Inflammatory macrophage treated with lipopolysaccharide for 1 hour (primary cell): ENCODE data around the gene CRKL.
"Not testable (repeated sequence)": the region's sequence is repeated elsewhere in the genome, so short reads cannot be mapped to it uniquely, and the experiment has no call there.

ENCODE experiments used
- DNase-seq, 2 donors: peaks; one replicate each; pipeline ENCODE4 v3.0.0-alpha.2; 2020 to 2022

CRKL gene

GRCh38 chr22:20935049-20935448 is 17.8 kb downstream of the CRKL start:
- DNase-seq: not testable (repeated sequence)

DNA sequence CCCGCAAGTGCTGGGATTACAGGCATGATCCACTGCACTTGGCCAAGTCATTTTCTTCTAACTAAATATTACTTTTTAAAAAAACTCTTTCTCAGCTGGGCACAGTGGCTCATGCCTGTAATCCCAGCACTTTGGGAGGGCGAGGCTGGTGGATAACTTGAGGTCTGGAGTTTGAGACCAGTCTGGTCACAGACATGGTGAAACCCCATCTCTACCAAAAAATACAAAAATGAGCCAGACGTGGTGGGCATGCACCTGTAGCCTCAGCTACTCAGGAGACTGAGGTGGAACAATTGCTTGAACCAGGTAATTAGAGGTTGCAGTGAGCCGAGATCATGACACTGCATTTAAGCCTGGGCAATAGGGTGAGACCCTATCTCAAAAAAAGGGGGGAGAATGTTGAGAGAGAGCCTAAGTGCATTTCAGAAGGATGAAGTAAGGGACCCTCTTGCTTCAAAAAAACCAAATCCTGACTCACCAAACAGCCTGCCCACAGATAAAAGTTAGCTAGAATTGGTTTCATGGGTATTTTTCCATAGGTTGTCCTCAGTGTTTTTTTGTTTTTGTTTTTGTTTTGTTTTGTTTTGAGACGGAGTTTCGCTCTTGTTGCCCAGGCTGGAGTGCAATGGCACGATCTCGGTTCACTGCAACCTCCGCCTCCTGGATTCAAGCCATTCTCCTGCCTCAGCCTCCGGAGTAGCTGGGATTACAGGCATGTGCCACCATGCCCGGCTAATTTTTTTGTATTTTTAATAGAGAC is 18.8 kb downstream of the CRKL start:
- DNase-seq: not testable (repeated sequence)

DNA sequence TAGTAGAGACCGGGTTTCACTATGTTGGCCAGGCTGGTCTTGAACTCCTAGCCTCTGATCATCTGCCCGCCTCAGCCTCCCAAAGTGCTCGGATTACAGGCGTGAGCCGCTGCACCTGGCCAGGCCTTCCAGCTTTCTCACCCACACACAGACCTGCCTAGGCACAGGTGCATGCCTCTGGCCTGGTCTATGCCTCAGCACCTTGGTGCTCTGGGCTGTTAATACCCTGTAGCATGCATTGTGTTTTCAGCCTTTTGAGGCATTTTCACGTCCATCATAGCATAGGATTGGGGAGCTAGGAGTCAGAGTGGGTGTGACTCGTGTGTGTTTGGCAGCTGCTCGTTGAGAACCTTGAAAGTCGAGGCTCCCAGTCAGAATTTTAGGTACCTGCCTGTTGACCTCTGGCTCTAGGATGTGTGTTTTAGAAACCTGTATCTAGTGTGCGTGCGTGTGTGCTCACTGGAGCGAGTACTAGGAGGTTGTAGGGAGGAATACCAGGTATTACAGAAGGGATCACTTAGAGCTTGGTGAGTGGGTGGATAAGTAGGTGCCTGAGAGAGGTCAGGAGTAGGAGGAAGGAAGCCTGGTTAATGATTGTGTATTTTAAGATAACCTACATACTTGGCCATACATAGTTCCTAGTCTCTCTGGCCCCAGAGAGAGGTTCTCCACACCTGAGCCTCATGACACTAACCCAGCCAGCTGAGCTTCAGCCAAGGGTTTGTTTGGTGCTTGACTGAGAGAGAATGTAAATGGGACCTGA is 20.0 kb downstream of the CRKL start:
- no peak for DNase-seq

DNA sequence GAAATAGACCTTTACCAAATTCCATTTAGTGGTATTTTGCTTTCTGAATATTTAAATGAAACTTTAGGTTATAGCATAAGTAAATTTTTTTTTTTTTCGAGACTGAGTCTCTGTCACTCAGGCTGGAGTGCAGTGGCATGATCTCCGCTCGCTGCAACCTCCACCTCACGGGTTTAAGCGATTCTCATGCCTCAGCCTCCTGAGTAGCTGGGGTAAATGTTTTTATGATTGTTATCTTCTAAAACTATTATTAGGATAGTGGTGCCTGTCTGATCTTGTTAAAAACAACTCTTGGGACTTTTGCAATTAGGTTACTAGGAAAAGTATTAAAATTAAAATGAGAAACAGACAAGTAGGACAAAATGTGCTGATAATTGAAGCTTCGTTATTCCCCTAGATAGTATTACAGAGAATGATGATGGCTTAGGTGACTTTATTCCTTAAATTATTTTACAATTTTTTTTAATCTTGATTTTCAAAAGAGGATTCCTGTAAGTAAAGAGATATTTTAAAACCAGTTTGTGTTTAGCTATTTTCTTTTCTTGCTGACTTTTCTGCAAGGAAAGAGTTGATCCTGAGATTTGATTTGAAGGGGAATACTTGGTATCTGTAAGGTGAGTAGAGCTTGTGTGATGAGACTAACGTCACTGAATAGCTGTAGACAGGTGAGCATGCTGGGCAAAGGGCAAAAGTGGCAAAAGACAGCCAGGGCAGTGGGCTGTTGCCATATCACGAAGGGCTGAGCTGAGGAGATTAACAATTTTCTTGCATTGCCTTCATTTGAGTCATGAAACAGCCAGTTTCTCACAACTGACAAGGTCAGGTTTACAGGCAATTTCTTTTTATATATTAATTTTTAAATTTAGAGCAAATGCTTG is 20.8 kb downstream of the CRKL start:
- no peak for DNase-seq

GRCh38 chr22:20939457-20940185 is 22.4 kb downstream of the CRKL start:
- not testable (repeated sequence) for DNase-seq

DNA sequence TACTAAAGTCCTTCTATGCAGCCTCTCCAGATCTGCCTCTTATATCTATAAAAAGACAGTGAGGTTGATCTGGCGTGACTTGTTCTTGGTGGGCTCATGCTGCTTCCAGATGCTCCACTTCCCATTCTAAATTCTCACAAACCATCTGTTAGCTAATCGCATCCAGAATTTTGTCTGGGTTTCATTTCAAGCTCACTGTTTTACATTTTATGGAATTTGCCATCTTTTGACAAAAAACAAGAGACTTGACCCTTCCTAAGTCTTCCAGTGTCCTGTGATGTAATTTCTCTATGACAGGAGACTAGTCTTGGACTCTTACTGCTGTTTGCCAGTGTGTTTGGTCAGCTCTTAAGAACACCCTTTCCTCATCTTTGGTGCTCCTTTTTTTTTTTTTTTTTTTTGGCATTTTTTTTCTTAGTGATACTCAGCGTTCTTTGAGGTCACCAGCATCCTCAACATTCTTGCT is 23.0 kb downstream of the CRKL start:
- DNase-seq: no peak

GRCh38 chr22:20940904-20941385 is 23.7 kb downstream of the CRKL start:
- DNase-seq: no peak

DNA sequence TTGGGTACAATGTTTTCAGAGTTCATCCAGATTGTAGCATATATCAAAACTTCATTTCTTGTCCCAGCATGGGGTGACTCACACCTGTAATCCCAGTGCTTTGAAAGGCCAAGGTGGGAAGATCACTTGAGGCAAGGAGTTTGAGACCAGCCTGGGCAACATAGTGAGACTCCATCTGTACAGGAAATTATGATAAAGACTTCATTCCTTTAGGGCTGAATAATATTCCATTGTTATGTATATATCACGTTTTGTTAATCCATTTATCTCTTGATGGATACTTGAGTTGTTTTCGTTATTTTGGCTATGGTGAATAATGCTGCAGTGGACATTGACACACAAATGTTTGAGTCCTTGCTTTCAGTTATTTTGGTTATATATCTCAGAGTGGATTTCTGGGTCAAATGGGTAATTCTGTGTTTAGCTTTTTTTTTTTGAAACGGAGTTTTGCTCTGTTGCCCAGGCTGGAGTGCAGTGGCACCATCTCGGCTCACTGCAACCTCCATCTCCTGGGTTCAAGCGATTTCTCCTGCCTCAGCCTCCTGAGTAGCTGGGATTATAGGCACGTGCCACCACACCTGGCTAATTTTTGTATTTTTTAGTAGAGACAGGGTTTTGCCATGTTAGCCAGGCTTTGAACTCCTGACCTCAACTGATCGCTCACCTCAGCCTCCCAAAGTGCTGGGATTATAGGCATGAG is 25.1 kb downstream of the CRKL start:
- DNase-seq: not testable (repeated sequence)

DNA sequence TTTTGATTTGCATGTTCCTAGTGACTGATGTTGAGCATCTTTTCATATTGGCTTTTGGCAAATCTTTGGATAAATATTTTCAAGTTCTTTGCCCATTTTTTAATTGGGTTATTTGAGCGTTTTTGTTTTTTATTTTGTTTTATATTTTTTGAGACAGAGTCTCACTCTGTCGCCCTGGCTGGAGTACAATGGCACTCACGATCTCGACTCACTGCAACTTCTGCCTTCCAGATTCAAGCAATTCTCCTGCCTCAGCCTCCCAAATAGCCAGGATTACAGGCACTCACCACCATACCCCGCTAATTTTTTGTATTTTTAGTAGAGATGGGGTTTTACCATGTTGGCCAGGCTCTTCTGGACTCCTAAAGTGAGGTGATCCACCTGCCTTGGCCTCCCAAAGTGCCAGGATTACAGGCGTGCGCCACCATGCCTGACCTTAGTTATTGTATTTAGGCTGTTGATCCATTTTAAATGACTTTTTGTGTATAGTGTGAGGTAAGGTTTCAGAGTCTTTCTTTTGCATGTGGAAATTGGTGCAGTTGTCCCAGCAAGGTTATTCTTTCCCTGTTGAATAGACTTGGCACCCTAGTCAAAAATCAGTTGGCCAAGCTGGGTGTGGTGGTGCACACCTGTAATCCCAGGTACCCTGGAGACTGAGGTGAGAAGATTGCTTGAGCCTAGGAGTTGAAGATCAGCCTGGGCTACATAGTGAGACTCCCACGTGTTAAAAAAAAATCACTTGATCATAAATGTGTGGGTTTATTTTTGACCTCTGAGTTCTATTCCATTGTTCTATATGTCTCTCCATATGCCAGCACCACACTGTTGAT is 26.1 kb downstream of the CRKL start:
- no peak for DNase-seq

DNA sequence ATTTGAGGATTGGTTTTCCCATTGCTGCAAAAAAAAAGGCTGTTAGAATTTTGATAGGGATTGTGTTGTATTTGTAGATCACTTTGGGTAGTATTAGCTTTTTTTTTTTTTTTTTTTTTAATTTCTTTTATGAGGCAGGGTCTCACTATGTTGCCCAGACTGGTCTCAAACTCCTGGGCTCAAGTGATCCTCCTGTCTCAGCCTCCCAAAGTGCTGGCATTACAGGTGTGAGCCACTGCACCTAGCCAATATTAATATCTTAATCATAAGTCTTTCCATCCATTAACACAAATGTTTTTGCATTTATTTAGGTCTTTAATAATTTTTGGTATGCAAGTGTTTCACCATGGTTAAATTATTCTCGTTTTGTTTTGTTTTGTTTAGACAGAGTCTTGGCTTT is 26.8 kb downstream of the CRKL start:
- DNase-seq: no peak

DNA sequence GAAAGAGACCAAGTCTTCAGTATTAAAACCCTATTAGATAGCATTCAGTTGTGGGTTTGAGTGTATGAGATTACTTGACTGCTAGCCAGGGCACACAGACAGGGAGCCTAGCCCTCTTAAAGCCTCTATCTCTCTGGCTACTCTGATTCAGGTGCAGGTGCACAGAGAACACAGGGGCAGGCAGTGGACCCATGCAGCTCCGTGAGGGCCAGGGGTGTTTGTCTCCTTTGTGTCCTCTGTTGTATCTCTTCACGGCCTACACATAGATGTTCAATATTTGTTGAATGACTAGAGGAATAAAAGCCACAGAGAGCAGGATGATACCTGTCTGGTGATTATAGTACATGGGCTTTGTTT is 28.3 kb downstream of the CRKL start:
- DNase-seq: no peak

GRCh38 chr22:20946080-20946986 is 29.1 kb downstream of the CRKL start:
- DNase-seq: no peak

DNA sequence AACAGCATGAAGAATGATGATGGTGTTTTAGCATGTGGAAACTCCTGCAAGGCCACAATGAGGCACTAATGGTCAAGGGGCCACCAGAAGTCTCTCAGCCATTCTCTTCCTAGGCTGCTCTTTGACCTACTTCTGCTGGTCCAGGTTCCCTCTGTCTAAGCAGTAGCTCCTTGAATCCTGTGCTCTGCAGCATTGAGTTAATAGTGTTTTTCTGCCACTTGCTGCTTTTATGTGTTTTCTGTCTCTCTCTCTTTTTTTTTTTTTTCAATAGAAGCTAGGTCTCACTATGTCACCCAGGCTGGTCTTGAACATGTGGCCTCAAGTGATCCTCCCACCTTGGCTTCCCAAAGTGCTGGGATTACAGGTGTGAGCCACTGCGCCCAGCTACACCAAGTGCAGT is 29.8 kb downstream of the CRKL start:
- DNase-seq: no peak

- no peak for DNase-seq
Observed at GRCh38 chr22:20948450-20948849, 31.2 kb downstream of the CRKL start.

DNA sequence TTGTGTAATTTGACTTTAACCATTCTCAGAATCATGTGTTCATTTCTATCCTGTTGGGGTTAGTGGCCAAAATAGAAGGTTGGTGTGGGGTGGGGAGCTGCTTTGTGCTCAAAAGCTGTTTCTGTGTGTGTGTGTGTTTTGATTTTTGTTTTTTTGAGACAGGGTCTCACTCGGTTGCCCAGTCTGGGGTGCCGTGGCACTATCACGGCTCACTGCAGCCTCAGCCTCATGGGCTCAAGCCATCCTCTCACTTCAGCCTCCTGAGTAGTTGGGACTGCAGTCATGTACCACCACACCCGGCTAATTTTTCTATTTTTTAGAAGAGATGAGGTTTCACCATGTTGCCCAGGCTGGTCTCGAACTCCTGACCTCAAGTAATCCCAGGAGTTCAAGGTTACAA is 31.8 kb downstream of the CRKL start:
- no peak for DNase-seq

DNA sequence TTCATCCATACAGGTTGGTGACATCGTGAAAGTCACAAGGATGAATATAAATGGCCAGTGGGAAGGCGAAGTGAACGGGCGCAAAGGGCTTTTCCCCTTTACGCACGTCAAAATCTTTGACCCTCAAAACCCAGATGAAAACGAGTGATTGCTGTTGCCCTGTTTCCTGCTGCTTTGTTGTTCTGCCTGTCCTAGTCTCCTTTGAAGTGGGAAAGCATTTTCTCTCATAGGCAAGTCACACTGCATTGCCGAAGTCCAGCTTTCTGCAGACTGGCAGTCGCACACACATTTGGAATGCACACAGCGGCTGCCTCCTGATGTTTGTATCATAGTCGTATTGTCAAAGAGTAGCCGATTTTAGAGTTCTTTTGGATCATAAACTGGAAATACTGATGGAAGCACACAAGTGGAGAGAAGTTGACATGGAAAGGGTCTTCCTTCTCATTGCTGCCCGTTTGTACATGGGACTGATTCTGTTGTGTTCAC is 32.5 kb downstream of the CRKL start:
- no peak for DNase-seq

DNA sequence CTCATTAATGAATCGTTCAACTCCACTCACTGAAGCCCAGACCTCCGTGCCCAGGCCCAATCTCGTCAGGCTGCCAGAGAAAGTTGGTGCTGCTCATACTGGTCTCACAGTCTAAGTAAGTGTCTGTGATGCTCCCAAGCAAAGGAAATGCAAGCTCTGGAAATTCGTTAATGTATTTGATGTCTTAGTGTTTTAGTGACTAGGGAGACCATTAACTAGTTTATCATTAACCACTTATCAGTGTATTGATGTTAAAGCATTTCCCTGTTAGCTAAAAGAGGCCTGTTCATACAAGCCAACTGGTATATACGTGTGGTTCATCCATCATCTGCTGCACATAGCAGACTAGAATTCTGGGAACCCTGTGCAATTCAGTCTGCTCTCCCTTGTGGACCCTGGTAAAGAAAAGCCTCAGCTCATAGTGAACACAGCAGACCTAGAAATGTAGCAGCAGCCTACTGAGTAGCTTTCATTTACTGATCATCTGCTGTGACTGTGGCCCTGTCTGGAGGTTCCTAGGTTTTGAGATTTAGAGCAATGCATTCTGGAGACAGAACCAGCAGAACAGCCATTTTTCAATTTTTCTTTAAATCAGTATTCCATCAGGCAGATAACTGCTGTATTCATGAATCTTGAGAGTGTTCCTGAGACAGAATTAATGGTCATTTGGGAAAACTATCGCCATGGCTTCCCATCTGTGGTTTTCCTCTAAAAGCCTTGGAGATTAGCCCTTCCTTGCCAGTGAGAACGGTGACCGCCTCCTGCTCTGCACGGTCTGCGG is 34.1 kb downstream of the CRKL start:
- DNase-seq: no peak

DNA sequence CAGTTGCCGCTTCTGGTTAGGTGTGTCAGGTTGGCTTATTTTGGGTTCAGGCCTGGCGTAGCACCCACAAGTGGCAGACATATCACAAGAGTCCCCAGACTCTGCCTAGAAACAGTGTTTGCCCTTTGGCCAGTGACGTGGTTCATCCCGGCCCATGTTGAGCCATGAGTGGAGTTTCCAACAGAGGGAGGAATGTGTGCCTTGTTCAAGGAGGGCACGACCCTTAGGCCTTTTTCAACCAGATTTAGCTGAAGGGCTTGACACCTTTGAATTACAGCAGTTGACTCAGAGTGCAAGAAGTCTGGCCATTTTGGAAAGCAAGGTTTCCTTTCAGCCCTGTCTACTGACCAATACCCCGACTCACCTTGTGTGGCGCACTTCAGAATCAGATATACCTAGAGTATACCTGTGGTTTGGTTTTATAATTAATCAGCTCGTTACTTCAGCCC is 34.7 kb downstream of the CRKL start:
- no peak for DNase-seq
